ENCODE measurements around the gene AVEN. TPM values are rescaled to one million over a fixed set of nuclear protein-coding genes. Genes with fewer than 3 reads are reported as not detected.

The AVEN gene
- total and polyA plus RNA-seq, 2 donors (not counting 3 experiments of a cell fraction or from before 2014, with no cell fraction given): 7.7 to 23.3 TPM

GRCh38 chr15:33860754-33861153 is 178.2 kb downstream of the AVEN start:
- H3K9me1 ChIP-seq (replicated peaks; ENCODE audit: control insufficient read depth, extremely low read depth, insufficient read depth, low read length): no peaks in the 10 kb centered on the region
- dilution Hi-C loops (cut with MboI; ENCODE audit: extremely low pct_ligation_motif_present, low sequenced_read_pairs): no loop called here
- H3K27ac ChIP-seq (ENCODE audit: insufficient read depth, low read depth, low read length): no peak overlapping the region
- H3K4me3 ChIP-seq (replicated peaks in 1 of 3; ENCODE audit: insufficient read depth in 1 of 3, low read depth in 1 of 3, low read length in 3 of 3): no peak overlapping the region
- no peak for TF ChIP-seq POLR2A (IDR thresholded peaks at IDR 0.05; ENCODE audit: low read depth, low read length)
- peak; percentile 60 for TF ChIP-seq FOS (IDR thresholded peaks at IDR 0.05; ENCODE audit: borderline replicate concordance, insufficient read depth, low read length)
- no peak overlapping the region for H3K9ac ChIP-seq (replicated peaks; ENCODE audit: extremely low read depth, insufficient read depth, low read length)
- DNase-seq (ENCODE audit: low read depth, low spot score): peak; percentile 6
- intact Hi-C loops (cut with micrococcal nuclease): no loop called here
- no peaks in the 10 kb centered on the region for H3K4me1 ChIP-seq (ENCODE audit: control insufficient read depth, extremely low read depth, insufficient read depth, low read length)
- ChIA-PET POLR2A (no interaction called here), CTCF (interaction anchor here (0.6 kb wide), 1 partner anchor 21 kb away, joined by 3 read pairs; no protein-coding TSS in a partner anchor)
- no peaks in the 10 kb centered on the region for H3K27me3 ChIP-seq (ENCODE audit: control insufficient read depth in 2 of 2, insufficient read depth in 2 of 2, low read length in 2 of 2)
- no peaks in the 10 kb centered on the region for H3K36me3 ChIP-seq (ENCODE audit: control insufficient read depth in 2 of 2, extremely low read depth in 1 of 2, insufficient read depth in 2 of 2, low read length in 2 of 2)
- BruUV-seq (replicated peaks): no TSS peak
- no peaks in the 10 kb centered on the region for H3K79me2 ChIP-seq (ENCODE audit: control insufficient read depth, insufficient read depth, low read length)
- no peak overlapping the region for H3K4me2 ChIP-seq (ENCODE audit: insufficient read depth, low read length)
- H2AFZ ChIP-seq (ENCODE audit: low read depth, low read length): no peak overlapping the region
- H4K20me1 ChIP-seq (replicated peaks; ENCODE audit: control insufficient read depth, extremely low read depth, insufficient read depth, low read length): no peaks in the 10 kb centered on the region
- no peaks in the 10 kb centered on the region for H3K9me3 ChIP-seq (replicated peaks; ENCODE audit: control insufficient read depth, insufficient read depth, low read length)
- FAIRE-seq: no peak

GRCh38 chr15:33859992-33860545 is 178.9 kb downstream of the AVEN start:
- Histone ChIP-seq H4K20me1 (replicated peaks; ENCODE audit: control insufficient read depth, extremely low read depth, insufficient read depth, low read length) (no peaks in the 10 kb centered on the region), H3K36me3 (ENCODE audit: control insufficient read depth in 2 of 2, extremely low read depth in 1 of 2, insufficient read depth in 2 of 2, low read length in 2 of 2) (no peaks in the 10 kb centered on the region), H2AFZ (ENCODE audit: low read depth, low read length) (no peak overlapping the region), H3K9me3 (replicated peaks; ENCODE audit: control insufficient read depth, insufficient read depth, low read length) (no peaks in the 10 kb centered on the region), H3K79me2 (ENCODE audit: control insufficient read depth, insufficient read depth, low read length) (no peaks in the 10 kb centered on the region), H3K27ac (ENCODE audit: insufficient read depth, low read depth, low read length) (no peak overlapping the region), H3K9ac (replicated peaks; ENCODE audit: extremely low read depth, insufficient read depth, low read length) (no peak overlapping the region), H3K4me3 (replicated peaks in 1 of 3; ENCODE audit: insufficient read depth in 1 of 3, low read depth in 1 of 3, low read length in 3 of 3) (no peak overlapping the region), H3K27me3 (ENCODE audit: control insufficient read depth in 2 of 2, insufficient read depth in 2 of 2, low read length in 2 of 2) (no peaks in the 10 kb centered on the region), H3K4me2 (ENCODE audit: insufficient read depth, low read length) (no peak overlapping the region), H3K4me1 (ENCODE audit: control insufficient read depth, extremely low read depth, insufficient read depth, low read length) (no peaks in the 10 kb centered on the region), H3K9me1 (replicated peaks; ENCODE audit: control insufficient read depth, extremely low read depth, insufficient read depth, low read length) (no peaks in the 10 kb centered on the region)
- POLR2A ChIA-PET: no interaction called here
- dilution Hi-C loops (cut with MboI; ENCODE audit: extremely low pct_ligation_motif_present, low sequenced_read_pairs): no loop called here
- FAIRE-seq: no peak
- DNase-seq (ENCODE audit: low read depth, low spot score): no peak
- CTCF ChIA-PET: interaction anchor here (0.6 kb wide), 1 partner anchor 22 kb away, joined by 3 read pairs; no protein-coding TSS in a partner anchor
- no TSS peak for BruUV-seq (replicated peaks)
- intact Hi-C loops (cut with micrococcal nuclease): no loop called here
- no peak for TF ChIP-seq MYC (IDR thresholded peaks at IDR 0.05; ENCODE audit: low read depth, low read length)
- TF ChIP-seq EZH2 (IDR thresholded peaks at IDR 0.05; ENCODE audit: borderline replicate concordance, low read depth, low read length, severe bottlenecking): no peak
- no peak for TF ChIP-seq JUN (IDR thresholded peaks at IDR 0.05; ENCODE audit: borderline replicate concordance, insufficient read depth, insufficient read length, low read depth)
- TF ChIP-seq POLR2AphosphoS5 (IDR thresholded peaks at IDR 0.05; ENCODE audit: insufficient read depth, low read depth, low read length): no peak
- no peak for TF ChIP-seq POLR2A (IDR thresholded peaks at IDR 0.05; ENCODE audit: low read depth, low read length)
- TF ChIP-seq FOS (IDR thresholded peaks at IDR 0.05; ENCODE audit: borderline replicate concordance, insufficient read depth, low read length): no peak
- no peak for TF ChIP-seq CTCF (IDR thresholded peaks at IDR 0.05; ENCODE audit: extremely low read depth in 1 of 2, insufficient read depth in 1 of 2, low read depth in 1 of 2, low read length in 2 of 2)
- TF ChIP-seq GATA2 (IDR thresholded peaks at IDR 0.05; ENCODE audit: insufficient read depth, insufficient read length, low read depth, low read length): no peak
- no peak for TF ChIP-seq MAX (IDR thresholded peaks at IDR 0.05; ENCODE audit: insufficient read depth, insufficient read length)

Data from endothelial cell of umbilical vein (primary cell).